Gastrocnemius medialis (tissue), 4 donors: ENCODE results near the gene NLRP9. TPM values are rescaled to one million over a fixed set of nuclear protein-coding genes. Genes with fewer than 3 reads are reported as not detected.

Experiments used
- ATAC-seq, 2 donors: fragments of 150-250 bp; one replicate each; pipeline ENCODE4 v1.9.1; 2016
- DNase-seq, 2 donors: peaks; one replicate each; pipeline ENCODE4 v3.0.0-alpha.2; 2019
- H3K27ac ChIP-seq, 4 donors: fragments of 200-600 bp; sonication (generic); 1 replicate in 1 of 4; 2 replicates in 3 of 4; pipeline ENCODE4 v1.5.1; 2016 to 2018; ENCODE audit warnings: mild to moderate bottlenecking in 2 of 4, moderate library complexity in 1 of 4
- H3K27me3 ChIP-seq, 3 donors: fragments of 200-600 bp; sonication (generic) in 2 of 3; 1 replicate in 1 of 3; 2 replicates in 2 of 3; pipeline versions ENCODE4 v1.5.1 to v1.6.0; 2016 to 2019; ENCODE audit warnings: mild to moderate bottlenecking in 1 of 3, moderate library complexity in 1 of 3
- H3K36me3 ChIP-seq, 2 donors: fragments of 200-600 bp; sonication (generic) in 1 of 2; one replicate each; pipeline ENCODE4 v1.5.1; 2017 to 2018
- H3K4me1 ChIP-seq, 2 donors: fragments of 200-600 bp; sonication (generic) in 1 of 2; one replicate each; pipeline ENCODE4 v1.5.1; 2016 to 2017; ENCODE audit warnings: mild to moderate bottlenecking in 2 of 2
- H3K4me3 ChIP-seq, 4 donors: fragments of 200-600 bp; sonication (generic) in 3 of 4; 1 replicate in 1 of 4; 2 replicates in 3 of 4; pipeline ENCODE4 v1.5.1; 2016 to 2019; ENCODE audit warnings: mild to moderate bottlenecking in 2 of 4
- H3K9me3 ChIP-seq, 3 donors: fragments of 200-600 bp; sonication (generic) in 2 of 3; 1 replicate in 1 of 3; 2 replicates in 2 of 3; pipeline ENCODE4 v1.5.1; 2016 to 2019
- POLR2A ChIP-seq, 2 donors: fragments of 450-650 bp; IDR thresholded peaks; one replicate each; pipeline ENCODE4 v1.6.1; 2017; ENCODE audit warnings: antibody characterized with exemption in 2 of 2, mild to moderate bottlenecking in 2 of 2, moderate library complexity in 2 of 2
- in situ Hi-C, 4 donors: fragments of 200-750 bp; cut with MboI; loops; one replicate each; pipeline versions ENCODE4 v1.15.0 to v1.8.0; 2017; ENCODE audit warnings: low sequenced_read_pairs in 4 of 4
- intact Hi-C: fragments of 100-400 bp; cut with DNase I; formaldehyde crosslinking; loops from one replicate; pipeline ENCODE4 v1.15.1; 2023; ENCODE audit warnings: low total_unique reads
- total RNA-seq, 4 donors: library from RNA; depleted of rRNA; stranded (reverse); fragments of >200 nt; gene quantifications; one replicate each; pipeline versions ENCODE4 v1.1.0 to v1.2.3, GENCODE V29; 2016
- TF ChIP-seq, protein P1 (sequence below), 5 experiments: fragments of 450-650 bp in 3 of 5; fragments of 200-600 bp in 2 of 5; sonication (generic) in 2 of 5; IDR thresholded peaks in 4 of 5; conservative IDR thresholded peaks in 1 of 5; 1 replicate in 4 of 5; 2 replicates in 1 of 5; pipeline ENCODE4 v1.5.1; 2016 to 2019; ENCODE audit warnings: antibody characterized with exemption in 5 of 5, mild to moderate bottlenecking in 3 of 5, moderate library complexity in 3 of 5

Gene NLRP9
- total RNA-seq, 4 donors from 2014 or later, result not detected

DNA sequence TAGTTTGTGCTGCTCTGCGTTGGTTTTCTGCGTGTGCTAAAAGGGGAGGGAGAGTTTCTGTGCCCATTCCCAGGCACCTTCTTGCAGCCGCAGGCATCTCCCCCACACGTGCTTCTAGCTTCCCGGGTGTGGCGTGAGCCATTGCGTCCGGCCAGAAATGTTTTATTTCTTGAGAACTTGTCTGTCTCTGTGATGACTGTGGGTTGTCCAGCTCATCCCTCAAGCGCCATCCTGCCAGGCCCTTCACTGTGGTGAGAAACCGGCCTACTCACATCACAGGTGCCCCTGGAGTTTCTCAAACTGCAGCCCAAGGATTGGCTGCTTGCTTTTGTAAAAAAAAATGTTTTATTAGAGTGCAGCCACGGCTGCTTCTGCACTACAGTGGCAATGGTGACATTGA is 39.0 kb downstream of the NLRP9 start:
- no peak overlapping the region for H3K4me3 ChIP-seq
- H3K36me3 ChIP-seq, result peaks cover 0 to 35% of the 10 kb centered on the region in 2 donors
- no peaks in the 10 kb centered on the region for H3K4me1 ChIP-seq
- H3K27ac ChIP-seq, result no peak overlapping the region
- ATAC-seq (no peak), DNase-seq (no peak)
- TF ChIP-seq, protein P1, sequence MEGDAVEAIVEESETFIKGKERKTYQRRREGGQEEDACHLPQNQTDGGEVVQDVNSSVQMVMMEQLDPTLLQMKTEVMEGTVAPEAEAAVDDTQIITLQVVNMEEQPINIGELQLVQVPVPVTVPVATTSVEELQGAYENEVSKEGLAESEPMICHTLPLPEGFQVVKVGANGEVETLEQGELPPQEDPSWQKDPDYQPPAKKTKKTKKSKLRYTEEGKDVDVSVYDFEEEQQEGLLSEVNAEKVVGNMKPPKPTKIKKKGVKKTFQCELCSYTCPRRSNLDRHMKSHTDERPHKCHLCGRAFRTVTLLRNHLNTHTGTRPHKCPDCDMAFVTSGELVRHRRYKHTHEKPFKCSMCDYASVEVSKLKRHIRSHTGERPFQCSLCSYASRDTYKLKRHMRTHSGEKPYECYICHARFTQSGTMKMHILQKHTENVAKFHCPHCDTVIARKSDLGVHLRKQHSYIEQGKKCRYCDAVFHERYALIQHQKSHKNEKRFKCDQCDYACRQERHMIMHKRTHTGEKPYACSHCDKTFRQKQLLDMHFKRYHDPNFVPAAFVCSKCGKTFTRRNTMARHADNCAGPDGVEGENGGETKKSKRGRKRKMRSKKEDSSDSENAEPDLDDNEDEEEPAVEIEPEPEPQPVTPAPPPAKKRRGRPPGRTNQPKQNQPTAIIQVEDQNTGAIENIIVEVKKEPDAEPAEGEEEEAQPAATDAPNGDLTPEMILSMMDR (IDR thresholded peaks at IDR 0.05 in 4 of 5, conservative IDR thresholded peaks at IDR 0.05 in 1 of 5), result no peak
- H3K27me3 ChIP-seq, result no peaks in the 10 kb centered on the region
- H3K9me3 ChIP-seq, result no peaks in the 10 kb centered on the region
- in situ Hi-C loops (no loop called here), intact Hi-C loops (no loop called here)

DNA sequence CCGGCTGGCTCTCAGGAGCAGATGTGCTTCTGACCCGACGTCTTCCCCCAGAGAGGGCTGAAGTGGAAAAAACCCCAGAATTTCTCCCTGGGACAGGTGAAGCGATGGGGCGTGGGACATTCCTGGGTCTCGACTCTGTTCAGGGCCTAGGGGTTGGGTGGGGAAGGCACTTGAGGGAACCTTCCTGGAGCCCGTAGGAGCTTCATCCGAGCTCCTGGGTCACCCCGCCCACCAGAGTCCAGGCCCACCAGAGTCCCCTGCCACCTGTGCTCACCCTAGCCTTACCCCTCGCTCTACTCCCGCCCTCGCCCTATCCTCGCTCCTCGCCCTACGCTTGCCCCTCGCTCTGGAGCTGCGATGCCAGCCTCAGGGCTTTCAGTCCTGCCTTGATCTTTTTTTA is 39.9 kb downstream of the NLRP9 start:
- intact Hi-C loops (no loop called here), in situ Hi-C loops (no loop called here)
- Histone ChIP-seq H3K36me3 (peaks cover 0 to 45% of the 10 kb centered on the region in 2 donors), H3K9me3 (no peaks in the 10 kb centered on the region), H3K4me1 (no peaks in the 10 kb centered on the region), H3K27ac (no peak overlapping the region), H3K27me3 (no peaks in the 10 kb centered on the region), H3K4me3 (no peak overlapping the region)
- no peak for ATAC-seq
- no peak for TF ChIP-seq POLR2A (IDR thresholded peaks at IDR 0.05)
- TF ChIP-seq, protein P1 (IDR thresholded peaks at IDR 0.05 in 4 of 5, conservative IDR thresholded peaks at IDR 0.05 in 1 of 5), result no peak
- DNase-seq, result no peak

DNA sequence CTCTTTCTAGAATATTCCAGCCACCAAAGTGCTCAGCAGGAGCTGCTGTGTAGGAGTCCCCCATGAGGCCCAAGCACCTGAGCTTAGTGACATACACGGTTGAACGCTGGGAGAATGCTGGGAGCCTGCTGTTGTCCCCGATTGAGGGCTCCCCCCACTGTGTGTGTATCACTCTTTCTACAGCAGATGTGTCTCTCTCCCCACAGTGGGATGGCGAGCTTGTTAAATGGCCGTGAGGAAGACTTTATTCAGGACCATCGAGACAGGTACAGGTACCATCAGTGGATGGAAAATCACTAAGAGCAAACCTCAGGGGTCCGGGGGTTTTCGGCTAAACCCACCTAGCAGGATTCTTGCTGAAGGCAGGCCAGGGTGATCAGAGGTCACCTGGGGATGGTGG is 40.5 kb downstream of the NLRP9 start:
- in situ Hi-C loops (no loop called here), intact Hi-C loops (no loop called here)
- ATAC-seq (no peak), DNase-seq (no peak)
- Histone ChIP-seq H3K4me3 (no peak overlapping the region), H3K27me3 (no peaks in the 10 kb centered on the region), H3K4me1 (no peaks in the 10 kb centered on the region), H3K36me3 (peaks cover 3 to 50% of the 10 kb centered on the region in 2 donors), H3K27ac (no peak overlapping the region), H3K9me3 (no peaks in the 10 kb centered on the region)
- TF ChIP-seq POLR2A (IDR thresholded peaks at IDR 0.05), result no peak
- TF ChIP-seq, protein P1 (IDR thresholded peaks at IDR 0.05 in 4 of 5, conservative IDR thresholded peaks at IDR 0.05 in 1 of 5), result no peak

DNA sequence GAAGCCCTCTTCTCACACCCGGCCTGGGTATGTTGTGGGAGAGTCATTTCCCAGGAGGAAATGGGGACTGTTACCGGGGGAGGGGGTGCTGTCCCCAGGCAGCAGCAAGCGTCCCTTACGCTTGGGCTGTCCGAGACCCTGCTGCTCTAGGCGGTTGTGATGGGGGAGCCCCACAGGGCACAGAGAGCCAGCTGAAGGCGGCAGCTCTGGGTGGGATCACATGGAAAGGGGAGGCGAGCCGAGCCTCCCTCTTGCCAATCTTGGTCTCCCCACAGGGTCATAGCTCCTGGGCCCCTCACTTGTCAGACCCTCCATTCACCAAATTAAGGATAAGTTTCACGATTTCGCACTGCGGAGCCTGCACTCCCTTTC is 41.1 kb downstream of the NLRP9 start:
- Histone ChIP-seq H3K4me3 (no peak overlapping the region), H3K36me3 (peaks cover 3 to 55% of the 10 kb centered on the region in 2 donors), H3K4me1 (no peaks in the 10 kb centered on the region), H3K27ac (no peak overlapping the region), H3K9me3 (no peaks in the 10 kb centered on the region), H3K27me3 (no peaks in the 10 kb centered on the region)
- intact Hi-C loops, result no loop called here
- DNase-seq, result no peak
- ATAC-seq, result no peak
- in situ Hi-C loops, result no loop called here
- TF ChIP-seq, protein P1 (IDR thresholded peaks at IDR 0.05 in 4 of 5, conservative IDR thresholded peaks at IDR 0.05 in 1 of 5), result no peak
- TF ChIP-seq POLR2A (IDR thresholded peaks at IDR 0.05), result no peak

DNA sequence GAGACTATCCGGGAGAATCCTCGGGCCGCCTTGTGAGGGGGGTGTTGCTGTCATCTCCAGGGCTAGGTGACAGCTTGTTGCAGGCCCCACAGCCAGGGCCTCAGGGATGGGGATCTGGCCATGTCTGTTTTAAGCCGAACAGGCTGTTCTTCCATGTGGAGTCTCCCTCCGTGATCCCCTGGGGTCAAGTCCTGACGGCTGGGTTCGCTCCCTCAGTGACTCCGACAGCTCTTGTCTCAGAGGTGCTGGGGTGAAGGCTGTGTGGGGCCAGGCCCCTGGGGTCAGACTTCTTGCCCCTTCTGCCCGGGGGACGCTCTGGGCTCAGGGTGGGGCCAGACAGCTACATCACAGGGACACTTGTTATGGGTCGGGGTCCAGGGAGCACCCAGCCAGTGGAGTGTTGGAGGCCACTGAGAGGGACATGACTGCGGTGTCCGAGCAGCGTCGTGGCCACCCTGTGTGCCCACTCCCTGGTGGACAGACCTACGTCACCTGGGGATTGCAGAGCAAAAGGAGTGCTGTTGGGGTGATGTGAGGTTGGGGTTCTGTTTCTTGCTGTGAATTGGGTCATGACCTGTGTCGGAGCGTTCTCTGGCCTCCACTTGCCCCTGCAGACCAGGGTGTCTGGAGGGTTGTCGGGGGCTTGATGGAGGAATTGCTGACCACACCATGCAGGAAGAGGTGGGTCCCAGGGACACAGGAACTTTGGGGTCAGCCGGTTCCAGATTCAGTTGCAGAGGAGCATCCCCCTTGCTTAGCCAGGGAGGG is 41.7 kb downstream of the NLRP9 start:
- no peak overlapping the region for H3K27ac ChIP-seq
- H3K27me3 ChIP-seq, result no peaks in the 10 kb centered on the region
- H3K36me3 ChIP-seq, result peaks cover 3 to 60% of the 10 kb centered on the region in 2 donors
- in situ Hi-C loops, result no loop called here
- no peaks in the 10 kb centered on the region for H3K4me1 ChIP-seq
- no peak for DNase-seq
- no peak overlapping the region for H3K4me3 ChIP-seq
- no peak for TF ChIP-seq POLR2A (IDR thresholded peaks at IDR 0.05)
- TF ChIP-seq, protein P1 (IDR thresholded peaks at IDR 0.05 in 4 of 5, conservative IDR thresholded peaks at IDR 0.05 in 1 of 5), result no peak
- no peak for ATAC-seq
- no peaks in the 10 kb centered on the region for H3K9me3 ChIP-seq
- intact Hi-C loops, result no loop called here
